D341Med (cell line): ENCODE data around the gene PRKN.

Source experiments
- DNase-seq: peaks from one replicate; pipeline ENCODE4 v3.0.0; 2012; ENCODE audit warnings: low spot score

Gene PRKN

DNA sequence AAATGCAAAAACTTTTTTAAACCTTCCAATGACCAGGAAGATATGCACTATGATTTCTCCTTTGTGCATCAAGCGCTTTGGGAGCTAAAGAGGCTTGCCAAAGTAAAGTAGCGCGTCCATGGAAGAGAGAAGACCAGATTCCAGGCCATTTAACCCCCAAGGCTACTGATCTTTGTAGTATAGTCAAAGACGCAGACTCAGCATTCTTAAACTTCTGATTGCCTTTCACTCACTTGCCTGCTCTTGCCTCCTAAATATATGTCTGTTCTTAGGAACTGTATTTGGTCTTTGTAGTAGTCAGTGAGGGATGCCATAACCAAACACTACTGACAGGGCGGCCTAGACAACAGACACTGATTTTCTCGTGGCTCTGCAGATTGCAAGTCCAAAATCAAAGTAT is 426.4 kb downstream of the PRKN start:
- DNase-seq, result no peak

DNA sequence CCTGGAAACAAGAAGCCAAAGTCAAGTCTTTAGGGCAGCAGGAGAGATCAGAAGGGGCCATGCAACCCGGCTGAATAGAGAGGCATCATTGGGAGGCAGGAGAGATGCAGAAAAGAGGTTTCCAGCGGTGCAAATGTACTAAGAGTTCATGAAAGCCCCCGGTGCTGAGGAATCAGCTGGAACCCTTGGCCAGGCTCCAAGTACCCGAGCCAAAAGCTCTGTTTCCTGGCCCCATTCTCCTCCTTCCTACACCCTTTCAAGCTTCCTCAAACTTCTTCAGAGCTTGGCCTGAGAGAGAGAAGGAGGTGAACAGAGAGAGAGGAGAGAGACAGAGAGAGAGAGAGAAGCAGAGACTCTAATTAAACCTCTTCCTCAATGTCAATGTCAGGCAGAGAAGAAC is 433.5 kb downstream of the PRKN start:
- no peak for DNase-seq

DNA sequence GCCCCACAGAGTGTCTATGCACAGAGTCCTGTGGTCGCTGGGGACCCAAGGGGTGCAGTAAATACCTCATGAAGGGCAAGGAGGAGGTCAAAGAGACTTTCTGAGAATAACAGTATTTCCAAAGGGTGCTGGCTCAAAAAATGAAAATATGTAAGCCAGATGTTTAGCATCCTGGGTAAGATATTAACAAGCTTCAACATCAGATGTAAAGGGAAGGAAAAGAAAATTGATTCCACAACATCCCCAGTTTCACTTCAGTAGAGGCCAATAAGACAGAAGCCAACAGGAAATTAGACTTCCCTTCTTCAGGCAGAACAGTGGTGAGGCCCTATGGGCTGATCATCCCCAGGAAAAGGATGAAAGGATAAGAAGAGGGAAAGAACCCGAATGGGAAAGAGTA is 434.7 kb downstream of the PRKN start:
- no peak for DNase-seq

DNA sequence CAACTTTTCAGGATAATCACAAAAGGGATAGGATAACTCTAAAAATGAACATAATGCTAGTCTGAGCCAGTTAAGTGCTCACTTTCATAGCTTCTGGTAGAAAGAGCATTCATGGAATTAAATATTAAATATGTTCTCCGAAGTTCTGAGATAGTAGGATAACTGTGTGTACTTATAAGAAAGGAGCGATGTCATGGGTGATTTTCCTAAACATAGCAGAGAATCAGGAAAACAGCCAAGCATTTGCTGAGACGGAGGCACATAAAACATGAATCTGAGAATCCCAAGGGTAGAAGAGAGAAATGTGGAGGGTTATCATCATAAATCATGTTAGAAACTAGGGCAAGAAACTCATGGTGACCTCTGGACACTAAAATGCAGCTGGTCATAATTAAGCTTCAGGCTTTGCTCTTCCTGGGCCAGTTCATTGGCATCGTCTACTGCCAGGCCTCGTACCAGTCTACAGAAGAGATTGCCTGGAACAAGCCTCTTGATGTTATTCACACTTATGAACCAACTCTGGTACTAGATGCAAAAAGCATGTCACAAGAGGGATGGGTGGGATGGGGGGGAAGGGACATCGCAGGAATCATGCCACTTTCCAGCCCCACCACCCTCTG is 436.6 kb downstream of the PRKN start:
- no peak for DNase-seq

DNA sequence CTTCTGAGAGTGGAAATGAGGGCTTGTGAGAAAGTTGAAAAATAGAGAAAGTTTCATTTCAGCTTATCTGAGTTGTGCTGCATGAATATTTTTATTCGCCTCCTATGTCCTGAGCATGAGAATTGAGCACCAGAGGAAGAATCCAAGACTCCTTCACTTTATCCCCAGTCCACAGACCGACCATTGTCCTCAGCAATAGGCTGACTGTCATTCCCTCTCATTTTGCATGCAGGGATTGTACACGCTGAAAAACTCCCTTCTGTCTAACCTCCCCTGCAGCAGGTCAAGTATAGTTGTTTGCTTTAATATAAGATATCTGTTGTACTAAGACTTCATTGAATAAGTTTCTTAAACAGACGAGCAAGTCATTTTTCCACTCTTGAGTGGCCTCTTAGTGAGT is 437.6 kb downstream of the PRKN start:
- no peak for DNase-seq

DNA sequence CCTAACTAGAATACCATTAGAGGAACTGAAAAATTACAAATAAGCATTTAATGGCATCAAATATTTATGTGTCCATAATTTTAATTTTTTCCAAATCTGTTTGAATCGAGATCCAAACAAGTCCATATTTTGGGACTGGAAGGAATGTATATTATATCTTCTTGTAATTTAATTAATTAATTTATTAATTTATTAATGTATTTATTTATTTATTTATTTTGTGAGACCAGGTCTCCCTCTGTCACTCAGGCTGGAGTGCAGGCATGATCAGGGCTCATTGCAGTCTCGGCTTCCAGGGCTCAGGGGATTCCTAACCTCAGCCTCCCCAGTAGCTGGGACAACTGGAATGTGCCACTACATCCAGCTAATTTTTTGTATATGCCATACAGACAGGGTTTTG is 453.6 kb downstream of the PRKN start:
- DNase-seq, result no peak

DNA sequence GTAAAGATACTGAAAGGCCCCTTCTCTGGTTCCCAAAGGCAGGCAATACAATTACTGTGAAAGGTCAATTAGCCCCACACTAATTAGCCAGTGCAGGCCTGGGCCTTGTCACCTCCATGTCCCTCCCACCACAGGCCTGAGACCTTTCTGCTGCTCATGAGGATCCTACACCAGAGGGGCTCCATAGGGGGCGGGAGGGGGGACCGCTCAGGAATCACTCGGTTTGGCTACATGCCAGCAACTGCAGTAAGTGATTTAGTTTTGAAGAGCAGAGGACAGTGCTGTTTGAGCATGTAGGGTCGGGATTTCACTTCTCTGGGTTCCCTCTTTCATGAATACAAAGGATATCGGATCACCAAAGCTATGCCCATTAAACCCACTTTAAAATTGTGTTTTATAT is 455.6 kb downstream of the PRKN start:
- DNase-seq, result no peak

DNA sequence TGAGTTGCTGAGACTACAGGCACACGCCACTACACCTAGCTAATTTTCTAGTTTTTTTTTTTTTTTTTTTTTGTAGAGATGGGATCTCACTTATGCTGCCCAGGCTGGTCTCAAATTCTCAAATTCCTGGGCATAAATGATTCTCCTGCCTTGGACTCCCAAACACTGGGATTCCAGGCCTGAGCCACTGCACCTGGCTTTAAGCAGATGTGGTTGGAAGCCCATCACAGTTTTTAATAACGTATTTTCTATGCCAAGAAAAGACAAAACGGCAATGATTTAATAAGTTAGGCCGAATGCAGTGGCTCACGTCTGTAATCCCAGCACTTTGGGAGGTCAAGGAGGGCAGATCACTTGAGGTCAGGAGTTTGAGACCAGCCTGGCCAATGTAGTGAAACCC is 456.6 kb downstream of the PRKN start:
- DNase-seq, result no peak

DNA sequence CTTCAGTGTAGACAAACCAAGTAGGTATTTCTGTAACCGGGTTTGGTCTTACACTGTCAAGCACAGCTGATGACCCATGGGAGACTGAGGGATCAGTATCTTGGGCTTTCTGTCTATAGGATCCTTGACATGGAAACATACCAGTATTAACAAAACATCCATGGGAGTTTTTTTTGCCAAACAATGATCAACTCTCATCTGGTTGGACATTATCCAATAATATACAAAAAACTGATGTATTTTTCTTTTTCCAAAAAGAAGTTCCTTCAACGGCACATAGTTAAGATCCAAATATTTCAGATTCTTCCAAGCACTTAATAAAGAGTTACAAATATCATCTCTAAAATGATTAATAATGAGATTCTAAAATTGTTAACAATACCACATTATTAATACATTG is 459.9 kb downstream of the PRKN start:
- DNase-seq, result no peak

DNA sequence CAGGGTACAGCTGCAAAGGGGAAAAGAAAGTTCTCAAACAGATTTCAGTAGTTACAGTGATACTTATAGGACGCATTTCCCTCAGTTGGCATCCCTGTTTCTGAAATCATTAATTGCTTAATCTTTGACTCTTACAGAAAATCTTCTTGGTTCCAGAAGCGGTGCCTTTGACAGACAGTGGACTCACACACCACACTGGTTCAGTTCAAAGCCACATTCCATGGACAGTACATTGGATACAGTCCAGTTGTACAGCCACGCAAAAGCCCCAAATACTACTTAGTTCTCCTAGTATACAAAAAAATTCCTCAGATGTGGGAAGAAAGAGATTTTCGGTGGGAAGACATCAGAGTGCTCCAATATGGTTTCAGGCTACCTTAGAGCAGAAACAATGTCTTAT is 460.4 kb downstream of the PRKN start:
- no peak for DNase-seq

DNA sequence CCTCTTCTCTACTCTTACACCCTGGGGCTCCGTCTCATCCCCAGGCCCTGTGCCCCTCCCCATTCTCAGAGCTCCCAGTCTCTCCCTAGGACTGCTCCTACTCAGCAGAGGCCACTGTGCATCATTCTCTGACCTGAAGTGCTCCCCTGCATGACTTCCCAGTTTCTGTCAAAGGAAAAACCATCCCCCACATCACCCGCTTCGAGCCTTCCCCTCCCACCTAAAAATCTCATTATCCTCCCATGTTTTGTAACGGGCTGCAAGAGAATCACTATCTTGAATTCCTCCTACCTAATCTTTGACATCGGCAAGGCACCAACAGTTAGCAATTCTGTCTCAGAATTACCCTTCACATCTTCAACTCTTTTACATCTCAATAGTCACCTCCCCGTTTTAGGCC is 463.0 kb downstream of the PRKN start:
- DNase-seq, result no peak

DNA sequence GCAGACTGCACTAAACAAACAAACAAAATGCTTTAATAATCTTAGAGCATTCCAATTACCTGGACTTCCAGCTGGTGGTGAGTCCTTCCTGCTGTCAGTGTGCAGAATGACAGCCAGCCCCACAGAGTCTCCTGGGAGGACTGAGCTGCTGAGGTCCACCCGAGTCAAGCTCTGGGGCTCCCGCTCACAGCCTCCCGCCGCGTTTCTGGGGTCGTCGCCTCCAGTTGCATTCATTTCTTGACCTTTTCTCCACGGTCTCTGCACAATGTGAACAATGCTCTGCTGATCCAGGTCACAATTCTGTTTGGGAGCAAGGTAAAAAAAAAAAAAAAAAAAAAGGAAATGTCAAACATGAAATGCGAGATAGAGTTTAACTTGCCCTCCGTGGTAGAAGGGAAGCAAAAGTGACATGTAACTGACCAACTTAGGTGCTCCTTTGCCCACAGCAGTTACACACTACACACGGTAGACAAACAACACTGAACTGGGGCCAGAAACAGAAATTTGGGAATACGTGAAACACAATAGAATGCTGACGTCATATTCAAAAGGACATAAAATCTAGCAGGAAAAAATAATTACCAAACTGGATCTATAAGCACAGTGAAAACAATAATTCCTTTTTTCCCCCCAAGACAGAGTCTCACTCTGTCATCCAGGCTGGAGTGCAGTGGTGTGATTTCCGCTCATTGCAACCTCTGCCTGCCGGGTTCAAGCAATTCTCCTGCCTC is 464.9 kb downstream of the PRKN start:
- DNase-seq, result no peak

DNA sequence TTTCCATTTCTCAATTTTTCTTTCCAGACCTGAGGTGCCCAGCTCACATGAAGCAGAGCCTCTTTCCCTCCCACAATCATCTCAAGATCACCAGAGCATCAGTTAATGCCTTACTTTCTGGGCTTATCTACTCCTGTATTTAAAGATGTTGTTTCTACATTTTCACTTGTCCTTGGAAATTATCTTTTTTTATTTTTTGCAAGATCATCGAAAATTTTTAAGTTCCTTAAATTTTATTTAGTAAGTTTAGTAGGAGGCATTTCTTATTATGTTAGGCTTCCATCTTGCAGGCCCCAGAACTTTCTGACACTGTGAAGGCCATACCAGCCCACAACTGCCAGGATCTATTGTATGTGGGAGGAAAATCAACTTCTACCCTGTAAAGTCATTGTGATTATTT is 466.0 kb downstream of the PRKN start:
- no peak for DNase-seq

DNA sequence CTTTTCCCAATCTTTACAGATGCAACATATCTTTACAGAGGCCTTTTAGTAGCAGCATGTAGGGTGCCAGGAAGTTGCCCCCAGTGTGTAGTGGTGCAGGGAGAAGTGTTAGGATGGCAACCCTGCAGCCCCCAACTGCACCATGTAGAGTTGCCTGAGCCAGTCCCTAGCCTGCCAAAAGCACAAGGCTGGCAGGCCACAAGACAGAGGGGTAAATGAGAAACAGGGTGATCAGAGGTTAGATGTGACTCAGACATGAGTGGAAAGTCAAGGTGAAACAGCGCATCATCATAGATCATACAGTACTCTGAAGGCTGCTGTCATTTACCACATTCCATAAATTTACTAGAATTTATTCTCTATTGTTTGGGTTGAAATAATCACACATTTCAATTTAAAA is 467.5 kb downstream of the PRKN start:
- no peak for DNase-seq

DNA sequence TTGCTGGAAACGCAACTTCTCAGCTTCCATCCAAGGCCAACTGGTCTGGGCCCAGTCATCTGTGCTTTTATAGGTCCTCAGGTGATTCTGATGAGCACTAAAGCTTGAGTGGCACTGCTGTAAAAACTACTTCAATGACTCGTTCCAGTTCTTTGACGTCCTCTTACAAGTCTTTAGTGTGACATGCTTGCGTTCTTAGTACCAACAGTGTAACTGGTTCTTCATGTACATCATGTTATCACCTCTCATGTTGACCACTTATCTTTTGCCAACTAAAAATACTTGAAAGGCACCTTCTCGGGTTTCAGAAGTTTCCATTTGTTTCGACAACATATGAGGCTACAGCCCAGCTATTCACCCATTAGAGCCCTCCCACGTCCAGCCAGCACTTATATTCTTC is 468.9 kb downstream of the PRKN start:
- DNase-seq, result no peak

DNA sequence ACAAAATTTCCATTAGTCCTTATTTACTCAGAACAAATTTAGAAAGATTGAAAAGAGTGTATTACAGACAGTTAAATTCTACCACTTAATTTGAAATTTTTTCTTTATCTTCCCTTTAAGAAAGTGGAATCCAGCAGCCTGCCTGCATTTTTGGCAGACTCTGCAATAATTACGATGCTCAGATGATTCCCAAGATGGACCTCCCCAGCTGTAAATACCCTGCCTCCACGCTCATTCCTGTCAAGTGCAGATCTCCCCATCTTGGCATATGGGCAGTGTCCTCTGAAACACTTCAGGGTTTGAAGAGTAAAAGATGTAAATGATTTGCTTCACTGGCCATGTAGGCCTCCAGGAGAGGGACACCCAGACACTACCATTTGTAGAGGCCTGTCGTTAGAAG is 471.2 kb downstream of the PRKN start:
- DNase-seq, result no peak

DNA sequence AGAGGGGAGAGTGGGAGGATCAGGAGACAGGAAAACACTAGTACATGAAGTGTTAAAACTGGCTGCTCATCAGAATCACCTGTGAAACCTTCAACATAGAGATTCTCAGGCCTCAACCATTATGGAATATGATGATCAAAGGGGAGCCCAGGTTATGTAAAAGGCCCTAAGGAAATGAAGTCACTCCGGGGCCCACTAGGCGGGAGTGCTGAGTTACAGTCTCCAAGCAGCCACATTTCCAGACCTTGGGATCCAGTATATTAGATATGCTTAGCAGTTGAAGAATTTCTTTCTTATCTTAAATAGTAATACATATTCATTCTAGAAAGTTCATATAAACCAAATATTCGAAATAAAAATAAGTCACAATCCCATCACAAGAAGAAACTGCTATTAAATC is 476.3 kb downstream of the PRKN start:
- no peak for DNase-seq

DNA sequence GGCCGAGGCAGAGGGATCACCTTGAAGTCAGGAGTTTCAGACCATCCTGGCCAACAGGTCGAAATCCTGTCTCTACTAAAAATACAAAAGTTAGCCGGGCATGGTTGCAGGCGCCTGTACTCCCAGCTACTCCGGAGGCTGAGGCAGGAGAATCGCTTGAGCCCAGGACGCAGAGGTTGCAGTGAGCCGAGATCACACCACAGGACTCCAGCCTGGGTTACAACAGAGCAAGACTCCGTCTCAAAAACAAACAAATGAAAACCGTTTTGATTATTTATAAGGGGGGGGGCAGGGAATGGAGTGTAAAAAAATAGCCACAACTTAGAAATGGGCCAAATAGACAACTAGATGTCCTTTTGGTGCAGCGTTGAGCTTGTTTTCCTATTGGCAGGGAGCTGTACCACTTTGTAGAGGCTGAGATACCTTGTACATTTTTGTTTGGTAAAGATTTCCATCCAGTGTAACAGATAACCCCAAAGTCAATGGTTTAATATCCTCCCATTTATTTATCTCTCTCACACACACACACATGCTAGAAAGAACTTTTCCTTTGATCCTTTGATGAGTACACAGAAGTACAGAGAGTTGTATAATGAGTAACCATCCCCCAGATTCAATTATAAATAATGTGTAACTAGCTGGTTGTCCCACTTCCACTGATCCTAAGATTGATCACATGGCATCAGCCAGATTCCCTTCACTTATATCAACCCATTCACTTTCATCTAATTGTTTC is 477.5 kb downstream of the PRKN start:
- no peak for DNase-seq

DNA sequence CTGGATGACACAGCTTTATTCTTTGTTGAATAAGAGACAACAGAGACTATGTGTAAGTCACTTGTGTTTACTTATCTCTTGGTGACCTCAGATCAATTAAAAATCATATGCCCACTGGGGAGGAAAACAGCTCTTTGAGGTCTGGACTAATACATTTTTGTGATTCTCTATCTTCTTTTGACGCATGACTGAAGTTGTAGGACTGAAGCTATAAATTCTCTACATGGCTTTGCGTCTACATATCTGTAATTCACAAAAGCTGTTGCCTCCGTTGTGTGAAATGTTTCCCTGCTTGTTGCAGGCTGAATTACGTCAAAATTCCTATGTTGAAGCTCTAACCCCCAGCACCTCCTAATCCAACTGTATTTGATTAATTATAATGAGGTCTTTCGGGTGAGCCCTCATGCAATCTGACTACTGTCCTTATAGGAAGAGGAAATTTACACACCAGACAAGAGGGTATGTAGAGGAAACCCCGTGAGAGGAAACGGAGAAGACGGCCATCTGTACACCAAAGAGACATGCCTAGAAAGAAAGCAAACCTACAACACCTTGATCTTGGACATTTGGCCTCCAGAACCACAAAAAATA is 481.6 kb downstream of the PRKN start:
- DNase-seq, result no peak

DNA sequence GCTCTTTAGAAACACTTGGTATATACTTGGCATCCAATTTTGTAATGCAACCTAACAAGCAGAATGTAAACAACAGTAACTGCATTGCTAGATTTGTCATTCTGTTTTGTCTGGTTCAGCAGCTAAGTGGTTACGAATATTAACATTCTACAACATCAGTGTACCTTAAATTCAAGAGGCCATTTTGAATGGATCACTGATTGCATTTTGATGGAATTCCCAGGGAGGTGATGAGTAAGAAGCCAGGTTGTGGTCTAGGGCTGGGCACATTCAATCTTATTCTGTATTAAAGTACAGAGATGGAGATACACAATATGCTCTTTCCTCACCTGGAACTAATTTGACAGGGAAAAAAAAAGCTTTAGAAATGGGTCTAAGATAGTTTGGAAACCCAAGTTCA is 483.5 kb downstream of the PRKN start:
- DNase-seq, result no peak

DNA sequence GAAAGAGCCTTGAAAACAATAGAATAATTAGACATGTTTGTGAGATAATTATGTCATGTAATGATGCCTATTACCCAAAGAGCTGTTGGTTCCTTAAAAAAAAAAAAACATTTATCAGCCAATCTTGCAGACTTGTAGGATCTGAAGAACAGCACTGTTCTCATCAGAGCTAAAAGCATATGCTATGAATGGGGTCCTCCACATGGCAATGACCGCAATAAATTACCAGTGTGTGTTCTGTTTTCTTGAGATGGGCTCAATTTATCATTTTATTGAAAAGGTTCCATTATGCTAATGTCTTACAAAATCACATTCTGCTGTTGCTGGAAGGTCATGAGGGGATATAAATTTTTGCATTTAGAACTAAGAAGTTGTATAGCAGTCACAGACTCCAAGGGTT is 484.7 kb downstream of the PRKN start:
- DNase-seq, result no peak

DNA sequence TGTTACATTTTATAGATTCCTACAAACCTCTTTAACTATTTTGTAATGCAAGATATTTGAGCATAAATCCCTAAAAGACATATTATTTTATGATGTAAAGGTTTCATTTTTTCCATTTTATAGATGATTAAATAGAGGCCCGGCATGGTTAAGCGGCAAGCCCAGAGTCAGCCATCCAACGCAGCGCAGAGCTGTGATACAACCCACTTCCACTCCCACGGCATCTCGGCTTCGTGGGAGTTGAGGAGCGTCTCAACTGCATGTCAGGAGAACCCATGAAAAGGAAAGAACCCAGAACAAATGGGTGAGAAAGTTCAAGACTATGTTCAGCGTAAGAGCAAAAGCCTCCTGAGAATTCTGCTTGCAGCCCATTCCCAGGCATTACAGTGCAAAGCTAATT is 488.2 kb downstream of the PRKN start:
- DNase-seq, result no peak

DNA sequence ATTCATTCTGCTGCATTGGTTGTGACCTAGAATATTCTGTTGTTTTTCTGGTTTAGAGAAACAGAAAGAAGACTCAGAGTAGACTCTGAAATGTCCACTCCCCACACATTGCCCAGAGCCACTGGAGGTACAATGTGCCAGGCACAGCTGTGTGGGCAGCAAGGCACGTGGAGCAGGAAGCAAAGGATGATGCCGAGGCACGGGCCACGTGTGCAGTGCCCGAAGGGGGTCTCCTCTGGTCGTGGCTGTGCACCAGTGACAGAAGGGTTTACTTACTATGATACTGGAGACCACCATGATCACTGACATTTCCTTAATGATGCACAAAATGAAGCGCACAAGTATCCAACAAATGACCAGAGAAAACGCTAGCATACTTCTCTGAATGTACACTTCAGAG is 488.9 kb downstream of the PRKN start:
- no peak for DNase-seq
